PC-3 (cell line): ENCODE measurements around the gene MAD1L1.

Experiments used
- CTCF ChIP-seq: fragments of 300-600 bp; sonication (generic); conservative IDR thresholded peaks from 2 replicates; pipeline ENCODE4 v1.5.1; 2017; ENCODE audit warnings: antibody characterized with exemption, low read depth, mild to moderate bottlenecking, low read length
- EZH2 ChIP-seq: fragments of 300-600 bp; sonication (generic); IDR thresholded peaks from one replicate; pipeline ENCODE4 v1.6.1; 2017; ENCODE audit warnings: antibody characterized with exemption, mild to moderate bottlenecking, low read length; ENCODE audit not compliant: unreplicated experiment

GRCh38 chr7:1915956-1916600, 316.7 kb downstream of the MAD1L1 start:
- no peak for TF ChIP-seq CTCF
- TF ChIP-seq EZH2, result no peak
